HCT116 (cell line): ENCODE data around the gene MACROH2A1. TPM values are rescaled to one million over a fixed set of nuclear protein-coding genes. Genes with fewer than 3 reads are reported as not detected.

Experiments
- ATAC-seq: fragments of 200-7000 bp; cut with Tn5 transposase; 2 replicates; pipeline ENCODE4 v1.9.1; 2020; ENCODE audit warnings: mild to moderate bottlenecking, moderate library complexity
- BruUV-seq: library from RNA; stranded (reverse); fragments of 400-500 nt; replicated peaks from 2 replicates; lab custom pipeline; 2021; lab: Mats Ljungman, UMichigan
- CTCF ChIA-PET: fragments of 300-600 bp; sonication (Branson Sonifier 250); formaldehyde crosslinking; loops from one replicate; lab custom pipeline; 2021; ENCODE audit warnings: antibody characterized with exemption; lab: Charles Lee
- POLR2A ChIA-PET: fragments of 300-600, 350-600 bp; sonication (Branson Sonifier 250); formaldehyde crosslinking; loops from one replicate; lab custom pipeline; 2021; ENCODE audit warnings: antibody characterized with exemption; lab: Charles Lee
- RAD21 ChIA-PET, 2 experiments: fragments of 300-600 bp; sonication (Branson Sonifier 250); formaldehyde crosslinking; loops; one replicate each; lab custom pipeline; 2023; ENCODE audit warnings: low total read pairs in 2 of 2; ENCODE audit not compliant: uncharacterized antibody in 2 of 2, unreplicated experiment in 2 of 2, low non-redundant PET in 1 of 2; lab: Charles Lee
- DNase-seq: peaks from one replicate; pipeline ENCODE4 v3.0.0-alpha.2; 2010; ENCODE audit warnings: low read depth, low spot score
- H2AFZ ChIP-seq: fragments of 200-600 bp; shearing (Covaris generic), sonication (generic); 2 replicates; pipeline ENCODE4 v1.6.1; 2017; ENCODE audit warnings: low read depth, mixed run types, mixed read lengths, antibody characterized with exemption, low read length; ENCODE audit not compliant: poor library complexity, severe bottlenecking
- H3K27ac ChIP-seq: 2 replicates; pipeline ENCODE4 v1.5.1; 2012; ENCODE audit warnings: low read depth, low read length
- H3K27me3 ChIP-seq: fragments of 200-600 bp; sonication (generic); 2 replicates; pipeline ENCODE4 v1.6.1; 2016; ENCODE audit warnings: mixed run types, low read length, mixed read lengths; ENCODE audit not compliant: insufficient read depth
- H3K36me3 ChIP-seq, 2 experiments: fragments of 200-500 bp in 1 of 2; fragments of 200-600 bp in 1 of 2; sonication (Bioruptor generic) in 1 of 2; sonication (generic) in 1 of 2; 2 replicates each; pipeline versions ENCODE4 v1.5.1 to v1.6.1; 2014 to 2016; ENCODE audit warnings: low read length in 2 of 2, inconsistent platforms in 1 of 2, mixed read lengths in 1 of 2, mixed run types in 1 of 2; ENCODE audit not compliant: insufficient read depth in 2 of 2, control insufficient read depth in 1 of 2
- H3K4me1 ChIP-seq, 2 experiments: fragments of 200-600 bp in 1 of 2; sonication (generic) in 1 of 2; 2 replicates each; pipeline versions ENCODE4 v1.5.1 to v1.6.1; 2012 to 2017; ENCODE audit warnings: low read length in 2 of 2, inconsistent platforms in 1 of 2, mild to moderate bottlenecking in 1 of 2, mixed read lengths in 1 of 2, mixed run types in 1 of 2, moderate library complexity in 1 of 2; ENCODE audit not compliant: insufficient read depth in 2 of 2, control insufficient read depth in 1 of 2
- H3K4me2 ChIP-seq: fragments of 200-600 bp; sonication (generic); 2 replicates; pipeline ENCODE4 v1.6.1; 2017; ENCODE audit warnings: mixed run types, low read length, mixed read lengths
- H3K4me3 ChIP-seq, 2 experiments: fragments of 200-600 bp in 1 of 2; sonication (generic) in 1 of 2; replicated peaks in 1 of 2; 2 replicates each; pipeline ENCODE4 v1.5.1; 2011 to 2016; ENCODE audit warnings: low read length in 2 of 2, control low read depth in 1 of 2, low read depth in 1 of 2, mild to moderate bottlenecking in 1 of 2, mixed read lengths in 1 of 2, mixed run types in 1 of 2
- H3K79me2 ChIP-seq: fragments of 200-600 bp; sonication (generic); 2 replicates; pipeline ENCODE4 v1.6.1; 2017; ENCODE audit warnings: mild to moderate bottlenecking, mixed run types, low read length, moderate library complexity, mixed read lengths; ENCODE audit not compliant: insufficient read depth
- H3K9ac ChIP-seq: fragments of 200-600 bp; sonication (generic); 2 replicates; pipeline ENCODE4 v1.6.1; 2016; ENCODE audit warnings: low read length, mixed read lengths
- H3K9me2 ChIP-seq: fragments of 200-600 bp; sonication (generic), shearing (Covaris generic); 2 replicates; pipeline ENCODE4 v1.6.1; 2017; ENCODE audit warnings: mixed run types, mild to moderate bottlenecking, moderate library complexity; ENCODE audit not compliant: insufficient read depth
- H3K9me3 ChIP-seq, 2 experiments: fragments of 200-500 bp in 1 of 2; fragments of 200-600 bp in 1 of 2; sonication (Bioruptor generic) in 1 of 2; sonication (generic) in 1 of 2; 2 replicates each; pipeline ENCODE4 v1.6.1; 2014 to 2017; ENCODE audit warnings: low read length in 2 of 2, mixed read lengths in 2 of 2, inconsistent platforms in 1 of 2, low read depth in 1 of 2, mild to moderate bottlenecking in 1 of 2, mixed run types in 1 of 2, moderate library complexity in 1 of 2; ENCODE audit not compliant: control insufficient read depth in 1 of 2, insufficient read depth in 1 of 2
- H4K20me1 ChIP-seq: fragments of 200-600 bp; sonication (generic), shearing (Covaris generic); 2 replicates; pipeline ENCODE4 v1.6.1; 2017; ENCODE audit warnings: mixed run types, mild to moderate bottlenecking, moderate library complexity; ENCODE audit not compliant: insufficient read depth
- CBX3 ChIP-seq: IDR thresholded peaks from 2 replicates; pipeline ENCODE4 v1.6.1; 2012; ENCODE audit warnings: low read depth
- EZH2phosphoT487 ChIP-seq: fragments of 200-600 bp; IDR thresholded peaks from 2 replicates; pipeline ENCODE4 v1.6.1; 2018; ENCODE audit warnings: antibody characterized with exemption, borderline replicate concordance
- SIN3A ChIP-seq: IDR thresholded peaks from 2 replicates; pipeline ENCODE4 v1.6.1; 2012; ENCODE audit warnings: low read depth
- SP1 ChIP-seq: IDR thresholded peaks from 2 replicates; pipeline ENCODE4 v1.6.1; 2012; ENCODE audit warnings: low read depth
- TCF7L2 ChIP-seq: IDR thresholded peaks from 2 replicates; pipeline ENCODE4 v1.7.0; 2011; ENCODE audit warnings: borderline replicate concordance, inconsistent platforms; ENCODE audit not compliant: insufficient read depth, insufficient read length; ENCODE audit errors: extremely low read depth
- intact Hi-C: fragments of 100-400 bp; cut with micrococcal nuclease; formaldehyde crosslinking; loops from 2 replicates; pipeline ENCODE4 v1.10.0; 2022
- total RNA-seq: library from RNA; stranded (reverse); gene quantifications from one replicate; pipeline ENCODE4 v1.2.1, GENCODE V29; 2021; ENCODE audit not compliant: unreplicated experiment
- TF ChIP-seq, protein P1 (sequence below): IDR thresholded peaks from 2 replicates; pipeline ENCODE4 v1.6.1; 2011; ENCODE audit warnings: mild to moderate bottlenecking, low read length, moderate library complexity; ENCODE audit not compliant: insufficient replicate concordance; ENCODE audit errors: extremely low read depth
- TF ChIP-seq, protein P2 (sequence below): IDR thresholded peaks from 2 replicates; pipeline ENCODE4 v1.6.1; 2012
- TF ChIP-seq, protein P3 (sequence below), 3 experiments: fragments of 200-600 bp in 1 of 3; sonication (generic) in 1 of 3; IDR thresholded peaks in 2 of 3; conservative IDR thresholded peaks in 1 of 3; 2 replicates each; pipeline ENCODE4 v1.5.1; 2012 to 2017; ENCODE audit warnings: low read depth in 2 of 3, low read length in 2 of 3, antibody characterized with exemption in 1 of 3, borderline replicate concordance in 1 of 3, control low read depth in 1 of 3, mild to moderate bottlenecking in 1 of 3, mixed read lengths in 1 of 3, mixed run types in 1 of 3, moderate library complexity in 1 of 3; ENCODE audit not compliant: insufficient read depth in 1 of 3
- TF ChIP-seq, protein P4 (sequence below): IDR thresholded peaks from 2 replicates; pipeline ENCODE4 v1.6.1; 2012; ENCODE audit warnings: low read depth

Gene MACROH2A1
- total RNA-seq, 1 experiment from 2014 or later, result 218 TPM

DNA sequence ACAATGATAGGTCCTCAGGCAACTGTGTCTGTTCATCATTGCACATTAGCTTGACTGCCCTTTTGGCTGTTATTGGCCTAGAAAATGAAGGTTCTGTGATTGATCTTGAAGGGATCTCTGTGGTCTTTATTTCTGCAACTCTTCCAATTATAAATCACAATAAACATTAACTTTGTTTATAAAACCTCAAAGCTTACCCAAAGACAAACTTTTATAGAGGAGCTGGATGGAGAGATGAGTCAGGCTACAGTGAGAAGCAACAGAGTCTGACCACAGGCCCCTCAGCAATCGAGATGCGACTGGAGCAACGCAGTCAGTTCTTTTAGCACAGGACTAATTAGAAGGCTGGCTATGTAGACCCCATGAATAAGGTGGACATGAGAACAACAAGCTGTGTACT is 5.3 kb downstream of the MACROH2A1 start (continued):
- TF ChIP-seq, protein P1, sequence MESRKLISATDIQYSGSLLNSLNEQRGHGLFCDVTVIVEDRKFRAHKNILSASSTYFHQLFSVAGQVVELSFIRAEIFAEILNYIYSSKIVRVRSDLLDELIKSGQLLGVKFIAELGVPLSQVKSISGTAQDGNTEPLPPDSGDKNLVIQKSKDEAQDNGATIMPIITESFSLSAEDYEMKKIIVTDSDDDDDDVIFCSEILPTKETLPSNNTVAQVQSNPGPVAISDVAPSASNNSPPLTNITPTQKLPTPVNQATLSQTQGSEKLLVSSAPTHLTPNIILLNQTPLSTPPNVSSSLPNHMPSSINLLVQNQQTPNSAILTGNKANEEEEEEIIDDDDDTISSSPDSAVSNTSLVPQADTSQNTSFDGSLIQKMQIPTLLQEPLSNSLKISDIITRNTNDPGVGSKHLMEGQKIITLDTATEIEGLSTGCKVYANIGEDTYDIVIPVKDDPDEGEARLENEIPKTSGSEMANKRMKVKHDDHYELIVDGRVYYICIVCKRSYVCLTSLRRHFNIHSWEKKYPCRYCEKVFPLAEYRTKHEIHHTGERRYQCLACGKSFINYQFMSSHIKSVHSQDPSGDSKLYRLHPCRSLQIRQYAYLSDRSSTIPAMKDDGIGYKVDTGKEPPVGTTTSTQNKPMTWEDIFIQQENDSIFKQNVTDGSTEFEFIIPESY, result no peak
- TF ChIP-seq SIN3A, result no peak
- TF ChIP-seq, protein P2, sequence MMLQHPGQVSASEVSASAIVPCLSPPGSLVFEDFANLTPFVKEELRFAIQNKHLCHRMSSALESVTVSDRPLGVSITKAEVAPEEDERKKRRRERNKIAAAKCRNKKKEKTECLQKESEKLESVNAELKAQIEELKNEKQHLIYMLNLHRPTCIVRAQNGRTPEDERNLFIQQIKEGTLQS, result no peak
- TF ChIP-seq, protein P3, sequence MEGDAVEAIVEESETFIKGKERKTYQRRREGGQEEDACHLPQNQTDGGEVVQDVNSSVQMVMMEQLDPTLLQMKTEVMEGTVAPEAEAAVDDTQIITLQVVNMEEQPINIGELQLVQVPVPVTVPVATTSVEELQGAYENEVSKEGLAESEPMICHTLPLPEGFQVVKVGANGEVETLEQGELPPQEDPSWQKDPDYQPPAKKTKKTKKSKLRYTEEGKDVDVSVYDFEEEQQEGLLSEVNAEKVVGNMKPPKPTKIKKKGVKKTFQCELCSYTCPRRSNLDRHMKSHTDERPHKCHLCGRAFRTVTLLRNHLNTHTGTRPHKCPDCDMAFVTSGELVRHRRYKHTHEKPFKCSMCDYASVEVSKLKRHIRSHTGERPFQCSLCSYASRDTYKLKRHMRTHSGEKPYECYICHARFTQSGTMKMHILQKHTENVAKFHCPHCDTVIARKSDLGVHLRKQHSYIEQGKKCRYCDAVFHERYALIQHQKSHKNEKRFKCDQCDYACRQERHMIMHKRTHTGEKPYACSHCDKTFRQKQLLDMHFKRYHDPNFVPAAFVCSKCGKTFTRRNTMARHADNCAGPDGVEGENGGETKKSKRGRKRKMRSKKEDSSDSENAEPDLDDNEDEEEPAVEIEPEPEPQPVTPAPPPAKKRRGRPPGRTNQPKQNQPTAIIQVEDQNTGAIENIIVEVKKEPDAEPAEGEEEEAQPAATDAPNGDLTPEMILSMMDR (IDR thresholded peaks at IDR 0.05 in 2 of 3, conservative IDR thresholded peaks at IDR 0.05 in 1 of 3; ENCODE audit: borderline replicate concordance in 1 of 3, insufficient read depth in 1 of 3, low read depth in 2 of 3, low read length in 2 of 3), result no peak

DNA sequence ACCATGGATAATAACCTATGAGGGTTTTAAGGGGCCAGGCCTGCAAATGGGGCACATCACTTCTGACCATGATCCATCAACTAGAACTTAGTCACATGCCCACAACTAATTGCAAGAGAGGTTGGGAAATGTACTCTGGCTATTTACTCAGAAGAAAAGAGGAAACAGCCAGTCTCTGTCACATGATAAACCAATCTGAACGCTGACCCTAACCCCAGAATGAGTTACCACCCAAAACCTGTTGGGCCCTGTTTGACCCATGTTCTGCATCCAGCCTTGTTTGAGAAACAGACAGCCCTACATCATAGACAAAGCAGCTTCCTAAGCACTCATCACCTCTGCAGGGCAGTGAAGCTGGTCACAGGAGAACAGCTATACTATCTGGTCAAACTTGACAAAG is 5.8 kb downstream of the MACROH2A1 start:
- POLR2A ChIA-PET, result no interaction called here
- TF ChIP-seq, protein P4, sequence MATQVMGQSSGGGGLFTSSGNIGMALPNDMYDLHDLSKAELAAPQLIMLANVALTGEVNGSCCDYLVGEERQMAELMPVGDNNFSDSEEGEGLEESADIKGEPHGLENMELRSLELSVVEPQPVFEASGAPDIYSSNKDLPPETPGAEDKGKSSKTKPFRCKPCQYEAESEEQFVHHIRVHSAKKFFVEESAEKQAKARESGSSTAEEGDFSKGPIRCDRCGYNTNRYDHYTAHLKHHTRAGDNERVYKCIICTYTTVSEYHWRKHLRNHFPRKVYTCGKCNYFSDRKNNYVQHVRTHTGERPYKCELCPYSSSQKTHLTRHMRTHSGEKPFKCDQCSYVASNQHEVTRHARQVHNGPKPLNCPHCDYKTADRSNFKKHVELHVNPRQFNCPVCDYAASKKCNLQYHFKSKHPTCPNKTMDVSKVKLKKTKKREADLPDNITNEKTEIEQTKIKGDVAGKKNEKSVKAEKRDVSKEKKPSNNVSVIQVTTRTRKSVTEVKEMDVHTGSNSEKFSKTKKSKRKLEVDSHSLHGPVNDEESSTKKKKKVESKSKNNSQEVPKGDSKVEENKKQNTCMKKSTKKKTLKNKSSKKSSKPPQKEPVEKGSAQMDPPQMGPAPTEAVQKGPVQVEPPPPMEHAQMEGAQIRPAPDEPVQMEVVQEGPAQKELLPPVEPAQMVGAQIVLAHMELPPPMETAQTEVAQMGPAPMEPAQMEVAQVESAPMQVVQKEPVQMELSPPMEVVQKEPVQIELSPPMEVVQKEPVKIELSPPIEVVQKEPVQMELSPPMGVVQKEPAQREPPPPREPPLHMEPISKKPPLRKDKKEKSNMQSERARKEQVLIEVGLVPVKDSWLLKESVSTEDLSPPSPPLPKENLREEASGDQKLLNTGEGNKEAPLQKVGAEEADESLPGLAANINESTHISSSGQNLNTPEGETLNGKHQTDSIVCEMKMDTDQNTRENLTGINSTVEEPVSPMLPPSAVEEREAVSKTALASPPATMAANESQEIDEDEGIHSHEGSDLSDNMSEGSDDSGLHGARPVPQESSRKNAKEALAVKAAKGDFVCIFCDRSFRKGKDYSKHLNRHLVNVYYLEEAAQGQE, result no peak
- TF ChIP-seq CBX3 (no peak), EZH2phosphoT487 (no peak), SP1 (no peak), TCF7L2 (no peak)
- TF ChIP-seq, protein P3 (IDR thresholded peaks at IDR 0.05 in 2 of 3, conservative IDR thresholded peaks at IDR 0.05 in 1 of 3; ENCODE audit: borderline replicate concordance in 1 of 3, insufficient read depth in 1 of 3, low read depth in 2 of 3, low read length in 2 of 3), result no peak
- TF ChIP-seq, protein P1, result no peak

More for the DNA sequence above, 5.8 kb downstream of the MACROH2A1 start:
- DNase-seq, result no peak
- ATAC-seq, result no peak
- intact Hi-C loops, result no loop called here
- no peak overlapping the region for H3K9ac ChIP-seq
- ChIA-PET CTCF (no interaction called here), RAD21 (no interaction called here)
- H3K9me2 ChIP-seq, result no peaks in the 10 kb centered on the region
- H3K36me3 ChIP-seq, result peaks cover 2 to 25% of the 10 kb centered on the region in 2 experiments; a peak in 3 of 4 replicates
- no peak overlapping the region for H3K27ac ChIP-seq
- BruUV-seq, result no TSS peak
- no peaks in the 10 kb centered on the region for H3K9me3 ChIP-seq
- peaks cover 100% of the 10 kb centered on the region for H3K79me2 ChIP-seq
- H3K4me3 ChIP-seq, result no peak overlapping the region
- H3K4me1 ChIP-seq, result peaks cover 11 to 25% of the 10 kb centered on the region in 2 experiments; a peak in 3 of 4 replicates
- H2AFZ ChIP-seq, result no peak overlapping the region
- H4K20me1 ChIP-seq, result peaks cover 35% of the 10 kb centered on the region; the same call in 1 of the 2 replicates
- H3K4me2 ChIP-seq, result no peak overlapping the region
- H3K27me3 ChIP-seq, result no peaks in the 10 kb centered on the region
